DOHH2 (cell line): ENCODE data around the gene ZBTB16.

Source experiments
- H3F3A ChIP-seq: fragments of 200-600 bp; sonication (generic), shearing (Covaris generic); 2 replicates; pipeline ENCODE4 v1.6.0; 2016; ENCODE audit warnings: antibody characterized with exemption, mild to moderate bottlenecking; ENCODE audit not compliant: control insufficient read depth, insufficient read depth
- H3K27ac ChIP-seq: fragments of 200-600 bp; sonication (generic); 2 replicates; pipeline ENCODE4 v1.5.1; 2014; ENCODE audit warnings: low read depth, mild to moderate bottlenecking, low read length, moderate library complexity
- H3K27me3 ChIP-seq: fragments of 200-600 bp; sonication (generic); 2 replicates; pipeline ENCODE4 v1.6.1; 2014; ENCODE audit warnings: mild to moderate bottlenecking, low read length, mixed read lengths; ENCODE audit not compliant: control insufficient read depth
- H3K36me3 ChIP-seq: fragments of 200-600 bp; sonication (generic); 2 replicates; pipeline ENCODE4 v1.6.1; 2014; ENCODE audit warnings: mild to moderate bottlenecking, low read length, moderate library complexity, mixed read lengths; ENCODE audit not compliant: control insufficient read depth
- H3K4me1 ChIP-seq: fragments of 200-600 bp; sonication (generic); 2 replicates; pipeline ENCODE4 v1.6.1; 2014; ENCODE audit warnings: mild to moderate bottlenecking, low read length, mixed read lengths; ENCODE audit not compliant: control insufficient read depth
- H3K4me2 ChIP-seq: fragments of 200-600 bp; sonication (generic); 2 replicates; pipeline ENCODE4 v1.6.0; 2014; ENCODE audit warnings: mild to moderate bottlenecking, low read length, moderate library complexity
- H3K4me3 ChIP-seq: fragments of 200-600 bp; sonication (generic); 2 replicates; pipeline ENCODE4 v1.5.1; 2014; ENCODE audit warnings: mild to moderate bottlenecking, low read length, mixed read lengths
- H3K79me2 ChIP-seq: fragments of 200-600 bp; sonication (generic); 2 replicates; pipeline ENCODE4 v1.6.1; 2014; ENCODE audit warnings: mild to moderate bottlenecking, low read length, mixed read lengths; ENCODE audit not compliant: control insufficient read depth
- H3K9me2 ChIP-seq: fragments of 200-600 bp; sonication (generic); replicated peaks from 2 replicates; pipeline ENCODE4 v1.6.1; 2014; ENCODE audit warnings: mild to moderate bottlenecking, low read length, mixed read lengths; ENCODE audit not compliant: control insufficient read depth
- H3K9me3 ChIP-seq: fragments of 200-600 bp; sonication (generic); 2 replicates; pipeline ENCODE4 v1.6.1; 2014; ENCODE audit warnings: antibody characterized with exemption, low read length, mixed read lengths; ENCODE audit not compliant: control insufficient read depth, insufficient read depth
- H4K20me1 ChIP-seq: fragments of 200-600 bp; sonication (generic); 2 replicates; pipeline ENCODE4 v1.6.0; 2014; ENCODE audit warnings: low read depth, mild to moderate bottlenecking, antibody characterized with exemption, low read length, moderate library complexity; ENCODE audit not compliant: control insufficient read depth, insufficient read depth
- EZH2phosphoT487 ChIP-seq: fragments of 200-600 bp; sonication (generic); IDR thresholded peaks from 2 replicates; pipeline ENCODE4 v1.6.1; 2017; ENCODE audit warnings: borderline replicate concordance, mild to moderate bottlenecking, antibody characterized with exemption, low read length, moderate library complexity, mixed read lengths
- TF ChIP-seq, protein P1 (sequence below): fragments of 200-600 bp; sonication (generic); IDR thresholded peaks from one replicate; pipeline ENCODE4 v1.5.1; 2014; ENCODE audit warnings: antibody characterized with exemption, mild to moderate bottlenecking, low read depth, low read length; ENCODE audit not compliant: poor library complexity, severe bottlenecking

ZBTB16 gene

GRCh38 chr11:114050258-114050927, 9.1 kb upstream of the ZBTB16 start:
- peaks cover 11% of the 10 kb centered on the region; the same call in 1 of the 2 replicates for H3K27me3 ChIP-seq
- H4K20me1 ChIP-seq = no peaks in the 10 kb centered on the region

DNA sequence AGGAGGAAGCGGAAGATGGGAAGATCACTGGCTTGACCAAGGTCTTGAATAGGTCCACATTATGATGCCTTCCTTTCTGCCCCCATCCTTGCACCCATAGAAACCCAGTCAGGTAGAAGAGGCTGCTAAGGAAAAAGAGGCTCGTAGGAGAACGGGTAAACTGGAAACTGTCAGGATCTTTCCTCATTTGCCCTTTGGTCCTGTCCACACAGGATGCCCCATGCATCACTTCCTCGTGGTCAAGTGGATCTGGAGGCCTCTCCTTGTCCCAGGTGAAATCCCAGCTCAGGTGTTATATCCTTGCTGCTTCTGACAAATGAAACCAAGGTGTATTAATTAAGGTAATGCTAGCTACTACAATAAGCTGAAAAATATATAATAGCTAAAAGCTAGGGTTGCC, 8.0 kb upstream of the ZBTB16 start:
- Histone ChIP-seq H3K27me3 (peaks cover 14% of the 10 kb centered on the region; the same call in 1 of the 2 replicates), H3K9me3 (no peaks in the 10 kb centered on the region), H3K9me2 (no peaks in the 10 kb centered on the region)

More at GRCh38 chr11:114050258-114050927, 9.1 kb upstream of the ZBTB16 start:
- no peaks in the 10 kb centered on the region for H3F3A ChIP-seq
- no peaks in the 10 kb centered on the region for H3K79me2 ChIP-seq
- H3K36me3 ChIP-seq = no peaks in the 10 kb centered on the region
- no peak overlapping the region for H3K27ac ChIP-seq
- H3K4me1 ChIP-seq = no peaks in the 10 kb centered on the region
- no peak overlapping the region for H3K4me3 ChIP-seq
- H3K9me2 ChIP-seq = no peaks in the 10 kb centered on the region
- H3K9me3 ChIP-seq = no peaks in the 10 kb centered on the region
- TF ChIP-seq, protein P1, sequence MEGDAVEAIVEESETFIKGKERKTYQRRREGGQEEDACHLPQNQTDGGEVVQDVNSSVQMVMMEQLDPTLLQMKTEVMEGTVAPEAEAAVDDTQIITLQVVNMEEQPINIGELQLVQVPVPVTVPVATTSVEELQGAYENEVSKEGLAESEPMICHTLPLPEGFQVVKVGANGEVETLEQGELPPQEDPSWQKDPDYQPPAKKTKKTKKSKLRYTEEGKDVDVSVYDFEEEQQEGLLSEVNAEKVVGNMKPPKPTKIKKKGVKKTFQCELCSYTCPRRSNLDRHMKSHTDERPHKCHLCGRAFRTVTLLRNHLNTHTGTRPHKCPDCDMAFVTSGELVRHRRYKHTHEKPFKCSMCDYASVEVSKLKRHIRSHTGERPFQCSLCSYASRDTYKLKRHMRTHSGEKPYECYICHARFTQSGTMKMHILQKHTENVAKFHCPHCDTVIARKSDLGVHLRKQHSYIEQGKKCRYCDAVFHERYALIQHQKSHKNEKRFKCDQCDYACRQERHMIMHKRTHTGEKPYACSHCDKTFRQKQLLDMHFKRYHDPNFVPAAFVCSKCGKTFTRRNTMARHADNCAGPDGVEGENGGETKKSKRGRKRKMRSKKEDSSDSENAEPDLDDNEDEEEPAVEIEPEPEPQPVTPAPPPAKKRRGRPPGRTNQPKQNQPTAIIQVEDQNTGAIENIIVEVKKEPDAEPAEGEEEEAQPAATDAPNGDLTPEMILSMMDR = no peak
- TF ChIP-seq EZH2phosphoT487 = no peak
- no peak overlapping the region for H3K4me2 ChIP-seq

DNA sequence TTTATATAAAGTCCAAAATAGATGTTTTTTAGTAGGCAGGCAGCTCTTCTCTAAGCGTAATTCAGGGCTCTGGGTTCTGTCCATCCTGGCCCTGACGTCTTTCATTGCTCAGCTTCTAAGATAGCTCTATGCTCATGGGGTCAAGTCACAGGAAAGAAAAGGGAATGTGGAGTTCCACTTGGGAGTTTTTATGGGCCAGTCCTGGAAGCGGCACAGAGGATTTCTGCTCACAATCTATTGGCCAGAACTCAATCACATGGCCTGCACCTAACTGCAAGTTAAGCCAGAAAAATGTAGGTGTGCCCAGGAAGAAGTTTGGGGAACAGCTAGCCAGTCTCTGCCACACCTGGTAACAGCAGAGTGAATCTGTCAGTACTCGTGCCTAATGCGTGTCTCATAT, 7.4 kb upstream of the ZBTB16 start:
- H3K79me2 ChIP-seq = no peaks in the 10 kb centered on the region
- no peak overlapping the region for H3K4me3 ChIP-seq
- TF ChIP-seq EZH2phosphoT487 = no peak
- TF ChIP-seq, protein P1 = no peak
- no peaks in the 10 kb centered on the region for H3F3A ChIP-seq
- no peaks in the 10 kb centered on the region for H3K9me2 ChIP-seq
- H3K4me1 ChIP-seq = no peaks in the 10 kb centered on the region
- no peak overlapping the region for H3K27ac ChIP-seq
- no peaks in the 10 kb centered on the region for H3K36me3 ChIP-seq
- peaks cover 16% of the 10 kb centered on the region for H3K27me3 ChIP-seq
- H3K4me2 ChIP-seq = no peak overlapping the region
- no peaks in the 10 kb centered on the region for H3K9me3 ChIP-seq
- H4K20me1 ChIP-seq = no peaks in the 10 kb centered on the region

More for the DNA sequence above, 8.0 kb upstream of the ZBTB16 start:
- no peaks in the 10 kb centered on the region for H3K36me3 ChIP-seq
- no peak for TF ChIP-seq EZH2phosphoT487
- H3K4me1 ChIP-seq = no peaks in the 10 kb centered on the region
- no peaks in the 10 kb centered on the region for H3F3A ChIP-seq
- no peak overlapping the region for H3K4me3 ChIP-seq
- no peak overlapping the region for H3K4me2 ChIP-seq
- no peak overlapping the region for H3K27ac ChIP-seq
- H4K20me1 ChIP-seq = no peaks in the 10 kb centered on the region
- H3K79me2 ChIP-seq = no peaks in the 10 kb centered on the region

- Histone ChIP-seq H3K4me2 (no peak overlapping the region), H3K27ac (no peak overlapping the region), H4K20me1 (no peaks in the 10 kb centered on the region), H3K4me3 (no peak overlapping the region), H3K9me2 (no peaks in the 10 kb centered on the region), H3K27me3 (peaks cover 22% of the 10 kb centered on the region), H3K79me2 (no peaks in the 10 kb centered on the region), H3K9me3 (no peaks in the 10 kb centered on the region), H3K36me3 (no peaks in the 10 kb centered on the region), H3K4me1 (no peaks in the 10 kb centered on the region), H3F3A (no peaks in the 10 kb centered on the region)
- TF ChIP-seq, protein P1 = no peak
- TF ChIP-seq EZH2phosphoT487 = no peak
These were observed 6.1 kb upstream of the ZBTB16 start for GRCh38 chr11:114053406-114053805.
